Measurements from ENCODE around the gene P2RY8. TPM values are rescaled to one million over a fixed set of nuclear protein-coding genes. Genes with fewer than 3 reads are reported as not detected.
"Not testable (repeated sequence)": the region's sequence is repeated elsewhere in the genome, so short reads cannot be mapped to it uniquely, and the experiment has no call there.

The P2RY8 gene, protein sequence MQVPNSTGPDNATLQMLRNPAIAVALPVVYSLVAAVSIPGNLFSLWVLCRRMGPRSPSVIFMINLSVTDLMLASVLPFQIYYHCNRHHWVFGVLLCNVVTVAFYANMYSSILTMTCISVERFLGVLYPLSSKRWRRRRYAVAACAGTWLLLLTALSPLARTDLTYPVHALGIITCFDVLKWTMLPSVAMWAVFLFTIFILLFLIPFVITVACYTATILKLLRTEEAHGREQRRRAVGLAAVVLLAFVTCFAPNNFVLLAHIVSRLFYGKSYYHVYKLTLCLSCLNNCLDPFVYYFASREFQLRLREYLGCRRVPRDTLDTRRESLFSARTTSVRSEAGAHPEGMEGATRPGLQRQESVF
- 10 to 100 TPM; 87.6 to 92.4 TPM for total RNA-seq

DNA sequence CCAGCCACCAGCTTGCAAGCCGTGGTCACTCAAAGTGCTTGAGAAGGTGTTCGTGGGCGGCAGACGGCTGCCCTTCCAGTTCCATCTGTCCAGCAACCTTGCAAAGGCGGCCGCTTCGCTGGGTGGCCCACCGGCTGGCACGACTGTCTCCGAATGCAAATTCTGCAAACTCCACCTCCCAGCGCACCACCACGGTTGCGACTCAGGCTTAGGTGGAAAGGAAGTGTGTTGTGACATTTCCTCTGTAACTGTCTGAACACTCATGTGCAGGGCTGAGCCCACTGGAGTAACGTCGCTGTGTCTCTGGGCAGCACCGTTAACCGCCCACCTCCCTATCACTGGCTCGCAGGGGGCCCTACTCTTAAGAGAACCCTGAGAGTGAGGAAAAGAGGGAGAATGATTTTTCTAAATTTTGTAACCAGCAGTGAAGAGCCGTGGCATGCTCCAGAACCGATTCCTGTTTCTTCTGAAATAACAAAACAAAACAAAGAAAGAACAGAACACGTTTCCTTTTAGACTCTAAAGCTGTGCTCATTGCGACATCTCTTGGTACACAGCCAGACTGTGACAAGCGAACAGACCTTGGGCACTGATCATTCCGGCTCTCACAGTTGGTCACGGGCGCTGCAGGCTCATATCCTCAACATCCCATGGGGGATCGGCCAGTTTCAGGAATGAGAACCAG, at the start of gene P2RY8:
P2RY8 (minus strand) TSS at position 155 of the 685 bp plus-strand sequence. CDS start 70,627 bp downstream, outside the sequence.
- Mint-ChIP-seq H3K36me3 (peaks cover 11% of the 10 kb centered on the region), H3K27me3 (peaks cover 2% of the 10 kb centered on the region)

GRCh38 chrX:1584237-1585011, 47.4 kb upstream of the P2RY8 start:
- DNase-seq = no peak
- H3K4me1 Mint-ChIP-seq = peaks cover 6% of the 10 kb centered on the region
- H3K27ac Mint-ChIP-seq = no peak overlapping the region
- H3K9me3 Mint-ChIP-seq = no peaks in the 10 kb centered on the region
- no peaks in the 10 kb centered on the region for H3K36me3 Mint-ChIP-seq
- POLR2A ChIA-PET = no interaction called here
- H3K27me3 Mint-ChIP-seq = no peaks in the 10 kb centered on the region
- no peak overlapping the region for H3K4me3 Mint-ChIP-seq
- no peak for ATAC-seq (ENCODE audit: low read depth)

More for the DNA sequence above, at the start of gene P2RY8:
- ATAC-seq (ENCODE audit: low read depth) (peak; percentile 82), DNase-seq (peak; percentile 79)
- POLR2A ChIA-PET = no interaction called here
- Mint-ChIP-seq H3K27ac (peak within 1 kb of the TSS; percentile 99), H3K9me3 (no peaks in the 10 kb centered on the region), H3K4me3 (peak within 1 kb of the TSS; percentile 94), H3K4me1 (peaks cover 10% of the 10 kb centered on the region)

GRCh38 chrX:1582686-1583437, 45.9 kb upstream of the P2RY8 start:
- DNase-seq (peak; percentile 38), ATAC-seq (ENCODE audit: low read depth) (peak; percentile 73)
- H3K27ac Mint-ChIP-seq = peak overlapping the region; percentile 54
- no peaks in the 10 kb centered on the region for H3K36me3 Mint-ChIP-seq
- H3K4me1 Mint-ChIP-seq = peaks cover 7% of the 10 kb centered on the region
- H3K27me3 Mint-ChIP-seq = no peaks in the 10 kb centered on the region
- no peaks in the 10 kb centered on the region for H3K9me3 Mint-ChIP-seq
- no peak overlapping the region for H3K4me3 Mint-ChIP-seq
- POLR2A ChIA-PET = no interaction called here

GRCh38 chrX:1581132-1581531, 44.1 kb upstream of the P2RY8 start:
- ATAC-seq (ENCODE audit: low read depth) (peak; percentile 75), DNase-seq (peak; percentile 62)
- Mint-ChIP-seq H3K27ac (no peak overlapping the region), H3K36me3 (no peaks in the 10 kb centered on the region), H3K27me3 (no peaks in the 10 kb centered on the region), H3K4me1 (peaks cover 7% of the 10 kb centered on the region), H3K4me3 (no peak overlapping the region), H3K9me3 (no peaks in the 10 kb centered on the region)
- POLR2A ChIA-PET = no interaction called here

GRCh38 chrX:1578511-1579173, 41.7 kb upstream of the P2RY8 start:
- Mint-ChIP-seq H3K27ac (no peak overlapping the region), H3K4me1 (peaks cover 7% of the 10 kb centered on the region), H3K4me3 (no peak overlapping the region), H3K36me3 (no peaks in the 10 kb centered on the region), H3K27me3 (no peaks in the 10 kb centered on the region), H3K9me3 (no peaks in the 10 kb centered on the region)
- ATAC-seq (ENCODE audit: low read depth) (no peak), DNase-seq (no peak)
- POLR2A ChIA-PET = no interaction called here

- Mint-ChIP-seq H3K27ac (no peak overlapping the region), H3K4me3 (no peak overlapping the region), H3K27me3 (no peaks in the 10 kb centered on the region), H3K4me1 (peaks cover 4% of the 10 kb centered on the region), H3K36me3 (no peaks in the 10 kb centered on the region), H3K9me3 (no peaks in the 10 kb centered on the region)
- POLR2A ChIA-PET = no interaction called here
- ATAC-seq (ENCODE audit: low read depth) (no peak), DNase-seq (no peak)
These were observed 40.9 kb upstream of the P2RY8 start for GRCh38 chrX:1577845-1578244.

GRCh38 chrX:1576201-1576992, 39.4 kb upstream of the P2RY8 start:
- Mint-ChIP-seq H3K36me3 (no peaks in the 10 kb centered on the region), H3K27me3 (no peaks in the 10 kb centered on the region), H3K4me3 (no peak overlapping the region), H3K4me1 (peaks cover 3% of the 10 kb centered on the region), H3K27ac (no peak overlapping the region), H3K9me3 (no peaks in the 10 kb centered on the region)
- DNase-seq (peak; percentile 30), ATAC-seq (ENCODE audit: low read depth) (peak; percentile 34)
- POLR2A ChIA-PET = no interaction called here

GRCh38 chrX:1574181-1574580, 37.2 kb upstream of the P2RY8 start:
- H3K27me3 Mint-ChIP-seq; POLR2A ChIA-PET; H3K4me3 Mint-ChIP-seq; H3K27ac Mint-ChIP-seq; H3K9me3 Mint-ChIP-seq; H3K36me3 Mint-ChIP-seq; ATAC-seq (ENCODE audit: low read depth): not testable (repeated sequence)
- H3K4me1 Mint-ChIP-seq = peaks cover 16% of the 10 kb centered on the region
- peak; percentile 13 for DNase-seq

- POLR2A ChIA-PET = no interaction called here
- ATAC-seq (ENCODE audit: low read depth) = no peak
- no peak for DNase-seq
- peaks cover 3% of the 10 kb centered on the region for H3K36me3 Mint-ChIP-seq
- no peaks in the 10 kb centered on the region for H3K27me3 Mint-ChIP-seq
- H3K9me3 Mint-ChIP-seq = no peaks in the 10 kb centered on the region
- no peak overlapping the region for H3K4me3 Mint-ChIP-seq
- peaks cover 19% of the 10 kb centered on the region for H3K4me1 Mint-ChIP-seq
- no peak overlapping the region for H3K27ac Mint-ChIP-seq
These were observed 28.0 kb upstream of the P2RY8 start for GRCh38 chrX:1564750-1565683.

- ATAC-seq (ENCODE audit: low read depth); POLR2A ChIA-PET; H3K27ac Mint-ChIP-seq; H3K9me3 Mint-ChIP-seq; H3K36me3 Mint-ChIP-seq; H3K4me3 Mint-ChIP-seq; H3K27me3 Mint-ChIP-seq; DNase-seq: not testable (repeated sequence)
- H3K4me1 Mint-ChIP-seq = peaks cover 12% of the 10 kb centered on the region
These were observed 27.1 kb upstream of the P2RY8 start for GRCh38 chrX:1564077-1564476.

GRCh38 chrX:1561164-1561563, 24.2 kb upstream of the P2RY8 start:
- ATAC-seq (ENCODE audit: low read depth) (no peak), DNase-seq (no peak)
- POLR2A ChIA-PET = no interaction called here

More at GRCh38 chrX:1561164-1561563, 24.2 kb upstream of the P2RY8 start:
- no peak overlapping the region for H3K4me3 Mint-ChIP-seq
- H3K9me3 Mint-ChIP-seq = no peaks in the 10 kb centered on the region
- H3K27ac Mint-ChIP-seq = peak overlapping the region; percentile 57
- no peaks in the 10 kb centered on the region for H3K27me3 Mint-ChIP-seq
- H3K4me1 Mint-ChIP-seq = peaks cover 12% of the 10 kb centered on the region
- no peaks in the 10 kb centered on the region for H3K36me3 Mint-ChIP-seq

Data from activated naive CD8-positive, alpha-beta T cell treated with anti-CD3 and anti-CD28 coated beads, Interleukin-2, amount 10 ng/mL, durations not matched to agents 7 days and 5 days (primary cell).